ENCODE data around the gene PYGL.

GRCh38 chr14:50904719-50905118 is 39.6 kb downstream of the PYGL start:
- TF ChIP-seq CTCF (IDR thresholded peaks at IDR 0.05) (no peak), POLR2A (IDR thresholded peaks at IDR 0.05) (no peak)
